Measurements from ENCODE around the gene PLXNC1. TPM values are rescaled to one million over a fixed set of nuclear protein-coding genes. Genes with fewer than 3 reads are reported as not detected.

The PLXNC1 gene
- total RNA-seq, 1 experiment from 2014 or later: 0.30 TPM

DNA sequence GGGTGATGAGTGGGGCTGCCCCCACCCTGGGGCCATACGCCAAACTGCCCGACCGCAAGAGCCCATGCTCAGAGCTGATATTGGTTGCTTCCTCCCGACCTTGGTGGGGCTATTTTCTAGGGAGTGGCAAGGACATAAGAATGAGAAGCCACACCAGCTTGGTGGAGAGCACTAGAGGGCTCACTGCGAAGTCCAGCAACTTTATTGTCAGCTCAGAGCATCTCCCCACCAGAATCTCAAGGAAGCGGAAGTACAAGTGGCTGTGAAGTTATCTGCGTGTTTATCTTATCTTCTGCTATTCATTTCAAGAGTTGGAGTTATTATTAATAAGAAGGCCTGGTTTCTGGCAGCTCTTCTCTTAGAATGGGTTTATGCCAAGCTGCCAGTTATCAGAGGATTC is 4.9 kb upstream of the PLXNC1 start:
- intact Hi-C loops (cut with micrococcal nuclease; ENCODE audit: unreplicated experiment): loop anchor here (10.0 kb wide), 1 partner anchor 621 kb away; no protein-coding TSS in a partner anchor
- Histone ChIP-seq H3K36me3 (ENCODE audit: insufficient read depth, low read length, poor library complexity, severe bottlenecking) (no peaks in the 10 kb centered on the region), H3K9me3 (ENCODE audit: low read depth, low read length, poor library complexity, severe bottlenecking) (no peaks in the 10 kb centered on the region), H3K4me3 (ENCODE audit: low read depth, low read length, poor library complexity, severe bottlenecking) (no peak overlapping the region), H3K27ac (ENCODE audit: low read depth, low read length, poor library complexity, severe bottlenecking) (no peak overlapping the region), H3K4me1 (ENCODE audit: insufficient read depth, low read length, poor library complexity, severe bottlenecking) (no peaks in the 10 kb centered on the region), H3K27me3 (replicated peaks; ENCODE audit: insufficient read depth, low read depth, low read length, poor library complexity) (peaks cover 49% of the 10 kb centered on the region)
- no TSS peak for BruUV-seq (replicated peaks)
- no peak for DNase-seq (ENCODE audit: low spot score)
- TF ChIP-seq EZH2 (IDR thresholded peaks at IDR 0.05; ENCODE audit: borderline replicate concordance, low read depth, low read length, poor library complexity, severe bottlenecking): no peak
- TF ChIP-seq, protein P1, sequence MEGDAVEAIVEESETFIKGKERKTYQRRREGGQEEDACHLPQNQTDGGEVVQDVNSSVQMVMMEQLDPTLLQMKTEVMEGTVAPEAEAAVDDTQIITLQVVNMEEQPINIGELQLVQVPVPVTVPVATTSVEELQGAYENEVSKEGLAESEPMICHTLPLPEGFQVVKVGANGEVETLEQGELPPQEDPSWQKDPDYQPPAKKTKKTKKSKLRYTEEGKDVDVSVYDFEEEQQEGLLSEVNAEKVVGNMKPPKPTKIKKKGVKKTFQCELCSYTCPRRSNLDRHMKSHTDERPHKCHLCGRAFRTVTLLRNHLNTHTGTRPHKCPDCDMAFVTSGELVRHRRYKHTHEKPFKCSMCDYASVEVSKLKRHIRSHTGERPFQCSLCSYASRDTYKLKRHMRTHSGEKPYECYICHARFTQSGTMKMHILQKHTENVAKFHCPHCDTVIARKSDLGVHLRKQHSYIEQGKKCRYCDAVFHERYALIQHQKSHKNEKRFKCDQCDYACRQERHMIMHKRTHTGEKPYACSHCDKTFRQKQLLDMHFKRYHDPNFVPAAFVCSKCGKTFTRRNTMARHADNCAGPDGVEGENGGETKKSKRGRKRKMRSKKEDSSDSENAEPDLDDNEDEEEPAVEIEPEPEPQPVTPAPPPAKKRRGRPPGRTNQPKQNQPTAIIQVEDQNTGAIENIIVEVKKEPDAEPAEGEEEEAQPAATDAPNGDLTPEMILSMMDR (conservative IDR thresholded peaks at IDR 0.05; ENCODE audit: low read depth, low read length): no peak
- POLR2A ChIA-PET (ENCODE audit: low non-redundant PET): no interaction called here
- CTCF ChIA-PET: no interaction called here

DNA sequence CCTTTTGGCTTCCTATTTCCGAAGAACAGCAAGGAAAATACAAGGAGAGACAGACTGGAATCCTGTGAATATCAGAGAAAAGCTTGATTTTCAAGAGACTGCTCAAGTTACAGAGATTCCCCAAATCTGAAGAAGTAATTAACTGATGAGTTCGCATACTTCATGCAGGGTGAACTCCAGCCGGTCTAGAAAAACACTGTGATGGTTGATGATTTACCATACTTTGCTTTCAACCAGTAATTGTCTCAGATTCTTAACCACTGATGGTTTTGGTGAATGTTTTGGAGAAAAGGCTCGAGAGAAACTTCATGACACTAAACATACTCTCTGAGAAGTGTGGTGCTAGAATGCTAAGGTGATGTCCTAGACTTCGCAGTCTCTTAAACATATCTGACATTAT is 4.4 kb upstream of the PLXNC1 start:
- peaks cover 51% of the 10 kb centered on the region for H3K27me3 ChIP-seq (replicated peaks; ENCODE audit: insufficient read depth, low read depth, low read length, poor library complexity)
- no peak for DNase-seq (ENCODE audit: low spot score)
- POLR2A ChIA-PET (ENCODE audit: low non-redundant PET): no interaction called here
- CTCF ChIA-PET: no interaction called here
- TF ChIP-seq EZH2 (IDR thresholded peaks at IDR 0.05; ENCODE audit: borderline replicate concordance, low read depth, low read length, poor library complexity, severe bottlenecking): no peak
- TF ChIP-seq, protein P1 (conservative IDR thresholded peaks at IDR 0.05; ENCODE audit: low read depth, low read length): no peak
- no peaks in the 10 kb centered on the region for H3K36me3 ChIP-seq (ENCODE audit: insufficient read depth, low read length, poor library complexity, severe bottlenecking)
- H3K4me3 ChIP-seq (ENCODE audit: low read depth, low read length, poor library complexity, severe bottlenecking): no peak overlapping the region
- H3K9me3 ChIP-seq (ENCODE audit: low read depth, low read length, poor library complexity, severe bottlenecking): no peaks in the 10 kb centered on the region
- no peak overlapping the region for H3K27ac ChIP-seq (ENCODE audit: low read depth, low read length, poor library complexity, severe bottlenecking)
- H3K4me1 ChIP-seq (ENCODE audit: insufficient read depth, low read length, poor library complexity, severe bottlenecking): no peaks in the 10 kb centered on the region
- BruUV-seq (replicated peaks): no TSS peak
- intact Hi-C loops (cut with micrococcal nuclease; ENCODE audit: unreplicated experiment): loop anchor here (10.0 kb wide), 1 partner anchor 621 kb away; no protein-coding TSS in a partner anchor

DNA sequence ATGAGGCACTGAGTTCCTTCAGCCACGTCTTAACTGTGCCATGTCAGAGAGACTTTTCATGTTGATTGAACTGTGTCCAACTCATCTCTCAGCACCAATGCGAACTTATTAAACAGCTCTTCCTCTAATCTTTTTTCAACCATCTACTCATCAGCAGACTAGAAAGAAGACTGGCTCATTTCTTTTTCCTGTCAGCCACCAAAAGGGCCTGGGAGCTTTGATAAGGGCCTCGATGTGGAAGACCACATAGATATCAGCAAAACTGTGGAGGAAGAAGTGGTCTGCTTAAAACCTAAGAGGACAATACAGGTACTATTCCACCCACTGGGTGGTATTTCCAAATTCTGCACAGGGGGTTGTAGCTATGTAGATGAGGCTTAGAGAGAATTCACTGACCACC is 3.6 kb upstream of the PLXNC1 start:
- no peak overlapping the region for H3K4me3 ChIP-seq (ENCODE audit: low read depth, low read length, poor library complexity, severe bottlenecking)
- peaks cover 59% of the 10 kb centered on the region for H3K27me3 ChIP-seq (replicated peaks; ENCODE audit: insufficient read depth, low read depth, low read length, poor library complexity)
- no peak for DNase-seq (ENCODE audit: low spot score)
- POLR2A ChIA-PET (ENCODE audit: low non-redundant PET): interaction anchor here (0.6 kb wide), 1 partner anchor 85 kb away, joined by 3 read pairs; no protein-coding TSS in a partner anchor
- no peaks in the 10 kb centered on the region for H3K36me3 ChIP-seq (ENCODE audit: insufficient read depth, low read length, poor library complexity, severe bottlenecking)
- no peaks in the 10 kb centered on the region for H3K9me3 ChIP-seq (ENCODE audit: low read depth, low read length, poor library complexity, severe bottlenecking)
- no peak overlapping the region for H3K27ac ChIP-seq (ENCODE audit: low read depth, low read length, poor library complexity, severe bottlenecking)
- CTCF ChIA-PET: interaction anchor here (1.5 kb wide), 1 partner anchor 43 kb away, joined by 3 read pairs; no protein-coding TSS in a partner anchor
- intact Hi-C loops (cut with micrococcal nuclease; ENCODE audit: unreplicated experiment): loop anchor here (1.0 to 10.0 kb wide), 3 partner anchors 293 to 620 kb away; no protein-coding TSS in a partner anchor
- no peak for TF ChIP-seq EZH2 (IDR thresholded peaks at IDR 0.05; ENCODE audit: borderline replicate concordance, low read depth, low read length, poor library complexity, severe bottlenecking)
- TF ChIP-seq, protein P1 (conservative IDR thresholded peaks at IDR 0.05; ENCODE audit: low read depth, low read length): no peak
- no TSS peak for BruUV-seq (replicated peaks)
- H3K4me1 ChIP-seq (ENCODE audit: insufficient read depth, low read length, poor library complexity, severe bottlenecking): no peaks in the 10 kb centered on the region
